Activated T-cell treated with anti-CD3 and anti-CD28 coated beads for 24 hours (primary cell): ENCODE data around the gene M6PR.
"Not testable (repeated sequence)": the region's sequence is repeated elsewhere in the genome, so short reads cannot be mapped to it uniquely, and the experiment has no call there.

Experiments used
- DNase-seq: peaks from one replicate; pipeline ENCODE4 v3.0.0-alpha.2; 2020; ENCODE audit warnings: low read depth

Gene M6PR

GRCh38 chr12:8950702-8951478 lies 1.4 kb upstream of the M6PR start:
- DNase-seq = no peak

DNA sequence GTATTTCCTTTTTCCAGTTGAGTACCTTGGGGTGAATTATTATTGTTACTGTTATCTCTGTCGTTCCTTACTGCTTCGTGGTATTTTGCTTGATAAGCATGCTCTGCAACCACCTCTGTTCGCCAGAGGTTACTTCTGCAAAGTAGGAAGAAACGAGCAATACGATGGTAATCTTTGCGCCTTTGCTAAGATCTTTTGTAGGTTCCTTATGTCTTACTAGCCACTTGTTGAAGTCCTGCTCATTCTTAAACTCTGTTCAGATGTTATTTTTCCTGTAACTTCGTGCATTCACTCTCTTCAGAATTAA lies 729 bp upstream of the M6PR start:
- DNase-seq = no peak

- DNase-seq = no peak
These were observed 624 bp downstream of the M6PR start for GRCh38 chr12:8948701-8949341.

DNA sequence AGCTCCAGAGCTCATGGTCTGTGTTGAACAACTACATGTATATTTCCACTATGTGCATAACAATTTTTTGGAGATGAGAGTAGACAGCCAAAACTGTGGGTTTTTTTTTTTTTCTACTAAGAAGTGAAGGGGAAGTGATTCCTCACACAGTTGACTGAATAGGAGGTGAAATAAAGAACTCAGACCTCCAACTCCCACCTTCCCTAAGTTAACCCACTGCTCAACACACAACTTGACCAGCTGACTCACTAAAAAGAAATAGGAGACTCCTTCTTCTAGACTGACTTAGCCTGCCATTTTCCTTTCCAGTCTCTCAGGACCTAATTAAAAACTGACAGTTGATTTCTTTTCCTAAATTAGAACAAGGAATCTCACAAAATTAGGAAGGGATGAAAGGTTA lies 1.7 kb downstream of the M6PR start:
- no peak for DNase-seq

- DNase-seq = no peak
These were observed 2.7 kb downstream of the M6PR start for GRCh38 chr12:8946733-8947132.

DNA sequence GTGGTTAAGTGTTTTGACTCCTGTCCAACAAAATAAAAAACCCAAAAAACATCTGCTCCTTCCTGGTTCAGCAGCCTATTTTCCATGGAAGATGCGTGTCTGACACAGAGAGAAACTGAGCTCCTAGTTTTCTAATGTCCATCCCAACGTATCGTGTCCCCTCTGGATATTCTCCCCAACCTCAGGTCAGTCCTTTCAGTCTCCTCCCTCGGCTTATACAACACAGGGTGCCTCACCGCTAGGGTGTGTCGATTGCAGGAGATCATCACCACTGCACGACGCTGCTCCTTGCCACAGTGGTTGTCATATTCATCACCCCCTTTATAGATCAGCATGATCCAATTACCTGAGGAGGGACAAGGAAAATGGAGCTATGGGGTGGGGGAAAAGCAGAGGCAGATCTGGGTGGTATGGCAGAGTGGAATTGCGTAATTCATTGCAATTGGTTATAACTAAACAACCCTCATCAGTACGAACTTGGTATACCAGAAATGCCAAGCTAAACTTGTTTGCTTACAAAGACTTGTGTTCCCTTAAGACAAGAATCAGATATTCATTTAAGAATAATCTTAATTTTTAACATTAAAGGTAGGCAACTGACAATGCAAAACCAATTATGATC lies 5.8 kb downstream of the M6PR start:
- no peak for DNase-seq

- DNase-seq = no peak
These were observed 7.6 kb downstream of the M6PR start for GRCh38 chr12:8941691-8942478.

- DNase-seq = not testable (repeated sequence)
These were observed 11.5 kb downstream of the M6PR start for GRCh38 chr12:8937842-8938442.

GRCh38 chr12:8936735-8937134 lies 12.7 kb downstream of the M6PR start:
- DNase-seq = no peak

- DNase-seq = not testable (repeated sequence)
These were observed 15.4 kb downstream of the M6PR start for GRCh38 chr12:8934080-8934479.

GRCh38 chr12:8932464-8932863 lies 17.0 kb downstream of the M6PR start:
- DNase-seq = not testable (repeated sequence)

- not testable (repeated sequence) for DNase-seq
These were observed 18.7 kb downstream of the M6PR start for GRCh38 chr12:8930655-8931323.

DNA sequence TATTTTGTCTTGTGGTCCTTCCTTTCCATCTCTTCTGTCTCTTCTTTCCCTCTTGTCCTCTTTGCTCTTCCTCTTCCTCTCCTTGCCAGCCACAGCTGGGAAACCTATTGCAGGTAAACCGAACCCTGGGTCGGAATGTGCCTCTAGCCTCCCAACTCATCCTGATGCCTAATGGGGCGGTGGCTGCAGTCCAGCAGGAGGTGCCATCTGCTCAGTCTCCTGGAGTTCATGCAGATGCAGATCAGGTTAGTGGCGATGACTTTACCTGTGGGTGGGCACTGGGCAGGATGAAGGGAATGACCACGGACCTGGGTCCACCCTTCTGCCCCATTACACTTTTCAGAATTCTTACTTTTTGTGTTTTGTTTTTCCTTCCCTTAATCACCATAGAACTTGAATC lies 26.9 kb downstream of the M6PR start:
- DNase-seq = no peak

DNA sequence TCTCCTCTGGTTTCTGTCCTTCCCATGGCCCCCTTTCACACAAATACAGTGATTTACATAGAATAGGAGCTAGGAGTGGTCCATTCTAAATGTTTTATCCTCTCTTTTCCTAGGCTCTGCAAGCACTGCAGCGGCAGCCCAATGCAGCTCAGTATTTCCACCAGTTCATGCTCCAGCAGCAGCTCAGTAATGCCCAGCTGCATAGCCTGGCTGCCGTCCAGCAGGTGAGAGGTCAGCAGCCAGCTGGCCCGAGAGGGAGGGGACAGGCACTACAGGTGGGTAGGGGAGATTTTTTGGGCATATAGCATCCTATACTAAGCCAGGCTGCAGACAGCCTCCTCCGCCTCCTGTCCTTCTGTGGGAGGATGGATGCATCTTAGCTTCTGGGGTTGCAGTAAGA lies 29.8 kb downstream of the M6PR start:
- not testable (repeated sequence) for DNase-seq

DNA sequence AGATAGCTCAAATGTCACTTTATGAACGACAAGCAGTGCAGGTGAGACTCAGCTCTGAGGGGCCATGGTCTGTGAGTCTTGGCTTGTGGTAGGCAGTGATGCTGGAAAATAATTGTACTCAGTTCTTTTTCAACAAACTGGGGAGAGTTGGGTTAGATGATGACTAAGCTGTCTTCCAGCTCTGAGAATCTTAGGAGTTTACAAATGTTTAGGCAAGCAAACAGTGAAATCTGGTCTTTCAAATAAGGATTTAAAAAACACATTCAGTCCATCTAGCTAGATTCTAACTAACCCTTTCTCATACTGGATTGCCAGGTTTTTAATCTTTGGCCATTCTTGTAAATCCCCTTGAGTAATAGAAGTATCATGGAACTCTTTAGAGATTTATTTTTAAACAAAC lies 31.7 kb downstream of the M6PR start:
- DNase-seq = no peak

DNA sequence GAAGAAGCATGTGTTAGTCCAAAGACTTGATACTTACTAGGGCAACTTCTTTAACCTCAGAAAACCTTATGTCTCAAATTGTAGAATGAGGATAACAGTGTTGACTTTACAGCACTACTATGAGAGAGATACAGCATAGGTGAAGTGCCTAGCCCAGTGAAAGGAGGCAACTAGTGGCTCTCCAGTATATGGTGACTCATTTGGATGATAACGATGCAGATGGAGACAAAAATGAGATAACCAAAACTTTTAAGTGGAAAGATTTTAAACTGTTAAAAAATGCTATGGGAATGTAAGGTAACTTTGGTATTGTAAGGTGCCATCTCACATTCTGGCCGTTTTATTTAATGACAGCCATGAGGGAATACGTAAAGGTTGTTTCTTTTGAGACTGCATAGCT lies 32.4 kb downstream of the M6PR start:
- DNase-seq = no peak

GRCh38 chr12:8916154-8916553 lies 33.3 kb downstream of the M6PR start:
- DNase-seq = no peak

DNA sequence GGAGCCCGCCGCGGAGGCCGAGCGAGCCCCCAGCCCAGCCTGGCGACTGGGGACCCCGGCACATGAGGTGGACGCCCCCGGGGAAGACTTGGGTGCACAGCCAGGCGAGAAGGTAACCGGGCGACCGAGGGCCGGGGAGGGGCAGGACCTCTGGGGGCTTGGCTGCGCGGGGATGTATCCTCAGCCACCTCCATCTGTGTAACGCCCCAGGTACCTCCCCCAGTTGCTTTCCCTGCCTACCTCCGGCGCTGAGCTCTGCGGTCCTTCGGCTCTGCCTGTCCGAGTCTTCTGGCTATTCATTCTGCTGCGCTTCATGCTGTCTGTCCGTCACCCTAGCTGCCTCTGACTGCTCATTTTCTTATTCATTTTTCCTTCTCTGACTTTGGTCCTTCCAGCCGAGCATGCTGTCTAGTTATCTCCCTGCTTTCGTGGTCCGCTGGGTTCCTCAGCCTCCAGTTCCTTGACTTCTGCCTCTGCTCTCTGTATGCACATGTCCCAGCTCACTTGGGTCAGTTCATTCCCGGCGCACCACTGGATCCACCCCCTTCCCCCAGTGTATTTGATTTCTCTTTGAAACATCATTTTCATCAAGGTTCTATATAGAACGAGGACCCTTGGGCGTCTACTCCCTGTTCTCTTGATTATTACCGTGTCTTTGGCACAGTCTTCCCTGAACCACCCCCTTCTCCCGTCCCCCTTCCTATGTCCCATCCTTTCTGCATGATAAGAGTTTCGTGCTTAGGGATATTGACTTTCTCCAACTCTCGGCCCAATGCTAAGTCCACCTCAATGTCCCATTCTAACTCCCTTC lies 34.5 kb downstream of the M6PR start:
- peak; percentile 44 for DNase-seq

- peak; percentile 64 for DNase-seq
These were observed 35.3 kb downstream of the M6PR start, which contains the start of gene PHC1 for GRCh38 chr12:8914033-8914715. PHC1 (plus strand) TSS chr12:8914509; CDS start chr12:8917678, 3,169 bp downstream.

DNA sequence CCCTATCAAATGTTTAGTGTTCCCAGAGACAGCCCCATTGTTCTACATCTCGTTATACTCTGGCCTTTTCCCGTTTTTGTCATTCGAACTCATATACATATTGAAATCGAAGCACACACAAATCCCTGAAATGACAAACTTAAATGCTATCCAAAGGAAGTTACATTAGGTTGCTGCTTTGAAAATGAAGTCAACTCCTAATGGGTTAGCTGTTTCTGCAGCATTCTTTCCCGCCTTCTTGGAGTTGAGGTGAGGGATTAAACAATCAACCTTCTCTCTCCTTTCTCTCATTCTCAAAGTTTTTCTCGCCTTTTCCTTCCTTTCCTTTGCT lies 35.8 kb downstream of the M6PR start:
- DNase-seq = no peak
